ENCODE measurements around the gene GABRD.

Gene GABRD

DNA sequence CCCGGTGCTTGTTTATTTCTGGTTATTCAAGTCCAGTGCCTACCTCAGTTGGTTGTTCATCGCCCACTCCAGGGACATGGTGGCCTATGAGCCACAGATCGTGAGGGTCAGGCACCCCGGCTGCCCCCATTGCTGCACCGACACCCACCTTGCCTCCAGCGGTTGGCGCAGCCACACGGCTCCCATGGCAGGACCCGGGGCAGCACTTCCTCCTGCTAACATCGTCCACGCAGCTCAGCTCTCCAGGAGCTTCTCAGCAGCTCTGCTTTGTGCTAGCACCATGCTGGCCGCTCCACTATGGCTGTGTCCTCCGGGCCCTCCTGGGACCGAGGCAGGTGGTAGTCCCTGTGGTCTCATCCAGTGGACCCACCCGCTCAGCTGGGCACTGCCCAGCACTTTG lies 17.1 kb downstream of the GABRD start:
- no peaks in the 10 kb centered on the region for H3K79me2 ChIP-seq (ENCODE audit: insufficient read depth, low read depth)
- H2AFZ ChIP-seq (ENCODE audit: low read depth), result no peak overlapping the region
- H3K4me2 ChIP-seq, result no peak overlapping the region
- no peaks in the 10 kb centered on the region for H3K36me3 ChIP-seq (ENCODE audit: insufficient read depth)
- no peak overlapping the region for H3K9ac ChIP-seq
- no peaks in the 10 kb centered on the region for H4K20me1 ChIP-seq (ENCODE audit: insufficient read depth)
- no peak overlapping the region for H3K4me3 ChIP-seq (IDR thresholded peaks at IDR 0.05; ENCODE audit: insufficient read depth, low read depth, low read length)
- peaks cover 96% of the 10 kb centered on the region for H3K27me3 ChIP-seq (ENCODE audit: insufficient read depth, low read depth)
- H3K27ac ChIP-seq, result no peak overlapping the region
- TF ChIP-seq CTCF (conservative IDR thresholded peaks at IDR 0.05; ENCODE audit: low read depth, low read length), result no peak
- H3K4me1 ChIP-seq (ENCODE audit: low read depth, poor library complexity, severe bottlenecking), result no peaks in the 10 kb centered on the region

DNA sequence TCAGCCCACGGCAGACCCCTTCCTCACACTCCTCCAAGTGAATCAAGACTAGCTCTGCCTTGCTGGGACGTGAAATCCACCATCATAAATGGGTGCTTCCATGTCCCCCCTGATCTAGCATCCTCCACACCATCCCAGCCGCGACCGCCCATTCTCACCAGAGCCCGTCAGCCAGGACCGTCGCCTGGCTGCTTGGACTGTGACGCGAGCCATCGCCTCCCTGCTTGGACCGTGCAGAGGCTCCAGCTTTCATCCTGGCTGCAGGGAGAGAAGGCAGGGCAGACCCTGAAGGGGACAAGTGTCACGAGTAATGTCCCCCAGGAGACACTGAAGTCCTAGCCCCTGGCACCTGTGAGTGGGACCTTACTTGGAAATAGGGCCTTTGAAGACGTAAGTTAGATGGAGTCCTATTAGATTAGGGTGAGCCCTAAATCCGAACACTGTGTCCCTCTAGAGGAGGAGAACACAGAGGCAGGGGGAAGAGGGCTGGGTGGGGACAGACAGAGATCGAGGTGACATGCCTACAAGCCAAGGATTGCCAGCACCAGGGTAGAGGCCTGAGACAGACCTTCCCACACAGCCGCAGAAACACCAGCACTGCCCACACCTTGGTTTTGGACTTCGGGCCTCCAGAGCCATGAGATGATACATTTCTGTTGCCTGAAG lies 18.3 kb downstream of the GABRD start:
- no peaks in the 10 kb centered on the region for H4K20me1 ChIP-seq (ENCODE audit: insufficient read depth)
- no peak overlapping the region for H2AFZ ChIP-seq (ENCODE audit: low read depth)
- peaks cover 98% of the 10 kb centered on the region for H3K27me3 ChIP-seq (ENCODE audit: insufficient read depth, low read depth)
- no peaks in the 10 kb centered on the region for H3K4me1 ChIP-seq (ENCODE audit: low read depth, poor library complexity, severe bottlenecking)
- TF ChIP-seq CTCF (conservative IDR thresholded peaks at IDR 0.05; ENCODE audit: low read depth, low read length), result no peak
- H3K27ac ChIP-seq, result no peak overlapping the region
- H3K4me3 ChIP-seq (IDR thresholded peaks at IDR 0.05; ENCODE audit: insufficient read depth, low read depth, low read length), result no peak overlapping the region
- no peaks in the 10 kb centered on the region for H3K79me2 ChIP-seq (ENCODE audit: insufficient read depth, low read depth)
- H3K4me2 ChIP-seq, result no peak overlapping the region
- no peaks in the 10 kb centered on the region for H3K36me3 ChIP-seq (ENCODE audit: insufficient read depth)
- H3K9ac ChIP-seq, result no peak overlapping the region

DNA sequence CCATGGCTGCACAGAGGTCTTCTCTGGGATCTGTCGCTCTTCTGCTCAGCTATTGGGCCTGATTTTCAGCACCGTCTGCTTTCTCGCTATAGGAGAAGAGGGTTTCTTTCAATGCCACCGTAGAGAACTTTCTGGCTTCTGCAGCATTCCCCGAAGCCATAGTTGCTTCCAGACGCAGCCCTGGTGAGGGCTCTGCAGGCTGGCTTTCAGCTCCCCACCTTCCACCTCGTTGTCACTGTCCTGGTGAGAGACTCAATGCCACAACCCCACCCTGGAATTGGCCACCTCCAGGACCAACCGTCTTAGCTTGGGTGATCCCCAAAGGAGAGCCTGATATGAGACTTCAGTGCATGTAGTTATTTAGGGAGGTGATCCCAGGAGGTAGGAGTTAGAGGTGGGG lies 19.1 kb downstream of the GABRD start:
- Histone ChIP-seq H3K9ac (no peak overlapping the region), H3K36me3 (ENCODE audit: insufficient read depth) (no peaks in the 10 kb centered on the region), H3K27ac (no peak overlapping the region), H3K4me3 (IDR thresholded peaks at IDR 0.05; ENCODE audit: insufficient read depth, low read depth, low read length) (no peak overlapping the region), H2AFZ (ENCODE audit: low read depth) (no peak overlapping the region), H3K4me1 (ENCODE audit: low read depth, poor library complexity, severe bottlenecking) (no peaks in the 10 kb centered on the region), H3K79me2 (ENCODE audit: insufficient read depth, low read depth) (no peaks in the 10 kb centered on the region), H3K27me3 (ENCODE audit: insufficient read depth, low read depth) (peaks cover 97% of the 10 kb centered on the region), H4K20me1 (ENCODE audit: insufficient read depth) (no peaks in the 10 kb centered on the region), H3K4me2 (no peak overlapping the region)
- no peak for TF ChIP-seq CTCF (conservative IDR thresholded peaks at IDR 0.05; ENCODE audit: low read depth, low read length)

DNA sequence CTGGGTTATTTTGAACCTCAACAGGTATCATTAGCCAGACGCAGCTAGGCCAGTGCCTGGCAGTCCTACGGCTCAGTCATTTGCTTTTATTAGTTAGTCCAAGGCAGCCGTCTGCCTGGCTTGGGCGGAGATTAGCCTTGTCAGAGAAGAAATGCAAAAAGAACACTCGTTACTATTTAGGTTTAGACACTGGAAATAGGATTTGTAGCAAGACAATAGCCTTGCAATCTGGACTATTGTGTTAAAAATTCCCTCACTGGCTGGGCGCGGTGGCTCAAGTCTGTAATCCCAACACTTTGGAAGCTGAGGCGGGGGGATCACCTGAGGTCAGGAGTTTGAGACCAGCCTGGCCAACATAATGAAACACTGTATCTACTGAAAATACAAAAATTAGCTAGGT lies 20.1 kb downstream of the GABRD start:
- no peak for TF ChIP-seq CTCF (conservative IDR thresholded peaks at IDR 0.05; ENCODE audit: low read depth, low read length)
- H3K4me1 ChIP-seq (ENCODE audit: low read depth, poor library complexity, severe bottlenecking), result no peaks in the 10 kb centered on the region

More for the DNA sequence above, 20.1 kb downstream of the GABRD start:
- H3K27ac ChIP-seq, result no peak overlapping the region
- H3K9ac ChIP-seq, result no peak overlapping the region
- H2AFZ ChIP-seq (ENCODE audit: low read depth), result no peak overlapping the region
- H3K4me3 ChIP-seq (IDR thresholded peaks at IDR 0.05; ENCODE audit: insufficient read depth, low read depth, low read length), result no peak overlapping the region
- H4K20me1 ChIP-seq (ENCODE audit: insufficient read depth), result no peaks in the 10 kb centered on the region
- H3K79me2 ChIP-seq (ENCODE audit: insufficient read depth, low read depth), result no peaks in the 10 kb centered on the region
- H3K4me2 ChIP-seq, result no peak overlapping the region
- no peaks in the 10 kb centered on the region for H3K36me3 ChIP-seq (ENCODE audit: insufficient read depth)
- H3K27me3 ChIP-seq (ENCODE audit: insufficient read depth, low read depth), result peaks cover 94% of the 10 kb centered on the region

Data from KMS-11 (cell line).